CD4-positive, alpha-beta T cell (primary cell): ENCODE measurements around the gene VRK1. TPM values are rescaled to one million over a fixed set of nuclear protein-coding genes. Genes with fewer than 3 reads are reported as not detected.

Experiments
- ATAC-seq: fragments of 200-7000 bp; cut with Tn5 transposase; one replicate; pipeline ENCODE4 v1.10.0; 2022; ENCODE audit warnings: mild to moderate bottlenecking; ENCODE audit not compliant: poor library complexity
- CTCF ChIA-PET: fragments of 350-600 bp; sonication (Branson Sonifier 250); formaldehyde crosslinking; loops from one replicate; lab custom pipeline; 2021; ENCODE audit warnings: antibody characterized with exemption, inconsistent platforms; lab: Charles Lee
- POLR2A ChIA-PET: fragments of 350-600 bp; sonication (Branson Sonifier 250); formaldehyde crosslinking; loops from one replicate; lab custom pipeline; 2021; ENCODE audit warnings: antibody characterized with exemption, inconsistent platforms; lab: Charles Lee
- DNase-seq, 14 experiments: peaks; one replicate each; pipeline ENCODE4 v3.0.0-alpha.2; 2013 to 2020; ENCODE audit warnings: mixed read lengths in 2 of 14
- H3K27ac ChIP-seq, 2 donors: one replicate each; pipeline versions ENCODE4 v1.5.1 to v1.7.0; 2013; ENCODE audit warnings: low read length in 2 of 2, low read depth in 1 of 2, mild to moderate bottlenecking in 1 of 2
- H3K27me3 ChIP-seq, 2 experiments: 1 replicate in 1 of 2; 2 replicates in 1 of 2; pipeline versions ENCODE4 v1.6.1 to v1.7.0; 2013; ENCODE audit warnings: low read length in 2 of 2, control low read depth in 1 of 2, mild to moderate bottlenecking in 1 of 2, moderate library complexity in 1 of 2; ENCODE audit not compliant: insufficient read depth in 2 of 2, control insufficient read depth in 1 of 2
- H3K36me3 ChIP-seq: one replicate; pipeline ENCODE4 v1.6.1; 2013; ENCODE audit warnings: low read length, control low read depth; ENCODE audit not compliant: insufficient read depth
- H3K4me1 ChIP-seq: one replicate; pipeline ENCODE4 v1.6.1; 2013; ENCODE audit warnings: low read length, control low read depth; ENCODE audit not compliant: insufficient read depth
- H3K4me3 ChIP-seq: one replicate; pipeline ENCODE4 v1.5.1; 2013; ENCODE audit warnings: mild to moderate bottlenecking, low read length, moderate library complexity
- H3K9me3 ChIP-seq, 2 experiments: 1 replicate in 1 of 2; 2 replicates in 1 of 2; pipeline versions ENCODE4 v1.6.1 to v1.7.0; 2013; ENCODE audit warnings: low read length in 2 of 2, mild to moderate bottlenecking in 2 of 2, control low read depth in 1 of 2, moderate library complexity in 1 of 2; ENCODE audit not compliant: control insufficient read depth in 1 of 2, insufficient read depth in 1 of 2
- H3K27ac Mint-ChIP-seq: one replicate; pipeline ENCODE4 v1.8.0; 2020; ENCODE audit warnings: mixed read lengths
- H3K27me3 Mint-ChIP-seq: one replicate; pipeline ENCODE4 v1.8.0; 2021; ENCODE audit warnings: mixed read lengths
- H3K36me3 Mint-ChIP-seq: one replicate; pipeline ENCODE4 v1.8.0; 2021; ENCODE audit warnings: low read depth, mixed read lengths
- H3K4me1 Mint-ChIP-seq: one replicate; pipeline ENCODE4 v1.8.0; 2021; ENCODE audit warnings: low read depth, mixed read lengths
- H3K4me3 Mint-ChIP-seq: one replicate; pipeline ENCODE4 v1.8.0; 2020; ENCODE audit warnings: mild to moderate bottlenecking, mixed read lengths
- H3K9me3 Mint-ChIP-seq: one replicate; pipeline ENCODE4 v1.8.0; 2020; ENCODE audit warnings: mixed read lengths
- intact Hi-C, 2 experiments: fragments of 100-400 bp; cut with DNase I in 1 of 2; cut with micrococcal nuclease in 1 of 2; formaldehyde crosslinking; loops; one replicate each; pipeline versions ENCODE4 v1.15.1 to v1.9.0; 2023 to 2025; cut with DNase I, micrococcal nuclease
- total RNA-seq, 174 experiments: library from RNA in 2 of 174; stranded (reverse) in 2 of 174; gene quantifications; one replicate each; pipeline ENCODE4 v1.2.3 and lab custom pipeline; 2021 to 2026
- TF ChIP-seq, protein P1 (sequence below): fragments of 200-600 bp; IDR thresholded peaks from one replicate; pipeline ENCODE4 v1.8.0; 2022; ENCODE audit warnings: antibody characterized with exemption, mild to moderate bottlenecking

Gene VRK1
- total RNA-seq, 2 experiments from 2014 or later, result 36.7 to 41.0 TPM

DNA sequence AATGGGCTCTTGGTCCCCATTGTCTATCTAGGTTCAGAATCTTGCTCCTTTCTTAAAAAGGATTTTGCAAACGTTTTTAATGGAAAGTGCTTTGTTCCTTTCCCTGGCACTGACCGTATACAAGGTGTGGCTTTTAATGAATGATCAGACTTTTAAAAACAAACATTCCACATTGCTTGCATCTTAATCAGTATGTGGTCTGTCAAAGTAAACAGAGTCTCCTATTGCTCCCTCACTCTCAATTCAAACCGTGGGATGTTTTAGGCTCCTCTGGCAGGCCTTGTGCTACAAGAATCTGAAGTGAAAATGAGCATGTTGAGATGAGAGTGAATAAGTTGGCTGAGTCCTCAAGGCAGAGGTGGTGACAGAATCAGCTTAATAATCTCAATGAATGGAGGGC lies 107.0 kb downstream of the VRK1 start:
- Histone ChIP-seq H3K27me3 (no peaks in the 10 kb centered on the region), H3K4me3 (no peak overlapping the region), H3K36me3 (no peaks in the 10 kb centered on the region), H3K9me3 (peaks cover 0 to 4% of the 10 kb centered on the region in 2 experiments), H3K27ac (no peak overlapping the region), H3K4me1 (no peaks in the 10 kb centered on the region)
- intact Hi-C loops, result no loop called here
- H3K9me3 Mint-ChIP-seq, result peaks cover 2% of the 10 kb centered on the region
- TF ChIP-seq, protein P1, sequence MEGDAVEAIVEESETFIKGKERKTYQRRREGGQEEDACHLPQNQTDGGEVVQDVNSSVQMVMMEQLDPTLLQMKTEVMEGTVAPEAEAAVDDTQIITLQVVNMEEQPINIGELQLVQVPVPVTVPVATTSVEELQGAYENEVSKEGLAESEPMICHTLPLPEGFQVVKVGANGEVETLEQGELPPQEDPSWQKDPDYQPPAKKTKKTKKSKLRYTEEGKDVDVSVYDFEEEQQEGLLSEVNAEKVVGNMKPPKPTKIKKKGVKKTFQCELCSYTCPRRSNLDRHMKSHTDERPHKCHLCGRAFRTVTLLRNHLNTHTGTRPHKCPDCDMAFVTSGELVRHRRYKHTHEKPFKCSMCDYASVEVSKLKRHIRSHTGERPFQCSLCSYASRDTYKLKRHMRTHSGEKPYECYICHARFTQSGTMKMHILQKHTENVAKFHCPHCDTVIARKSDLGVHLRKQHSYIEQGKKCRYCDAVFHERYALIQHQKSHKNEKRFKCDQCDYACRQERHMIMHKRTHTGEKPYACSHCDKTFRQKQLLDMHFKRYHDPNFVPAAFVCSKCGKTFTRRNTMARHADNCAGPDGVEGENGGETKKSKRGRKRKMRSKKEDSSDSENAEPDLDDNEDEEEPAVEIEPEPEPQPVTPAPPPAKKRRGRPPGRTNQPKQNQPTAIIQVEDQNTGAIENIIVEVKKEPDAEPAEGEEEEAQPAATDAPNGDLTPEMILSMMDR, result no peak
- ChIA-PET POLR2A (no interaction called here), CTCF (no interaction called here)
- no peaks in the 10 kb centered on the region for H3K36me3 Mint-ChIP-seq
- H3K4me3 Mint-ChIP-seq, result no peak overlapping the region
- H3K27me3 Mint-ChIP-seq, result no peaks in the 10 kb centered on the region
- H3K27ac Mint-ChIP-seq, result no peak overlapping the region
- no peak for ATAC-seq
- no peak for DNase-seq
- no peaks in the 10 kb centered on the region for H3K4me1 Mint-ChIP-seq

DNA sequence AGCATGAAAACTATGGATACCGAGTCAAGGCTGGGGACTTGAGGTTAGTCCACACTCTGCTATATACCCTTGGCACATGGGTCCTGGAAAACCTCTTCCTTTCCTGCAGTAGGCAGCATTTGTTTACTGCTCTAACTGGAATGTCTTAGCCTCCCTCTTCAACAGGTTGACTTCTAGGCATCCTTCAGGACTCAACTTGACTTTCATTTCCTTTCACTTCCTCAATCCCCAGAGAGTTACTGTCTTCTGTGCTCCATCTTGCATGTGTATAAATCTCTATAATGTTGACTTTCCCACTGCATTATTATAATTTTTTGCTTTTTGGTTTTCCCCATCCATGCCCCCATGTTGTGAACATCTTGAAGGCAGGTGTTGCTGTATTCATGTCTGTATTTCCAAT lies 107.9 kb downstream of the VRK1 start:
- Mint-ChIP-seq H3K4me3 (no peak overlapping the region), H3K9me3 (peaks cover 11% of the 10 kb centered on the region), H3K27ac (no peak overlapping the region), H3K36me3 (peaks cover 5% of the 10 kb centered on the region), H3K27me3 (no peaks in the 10 kb centered on the region), H3K4me1 (no peaks in the 10 kb centered on the region)
- ChIA-PET POLR2A (no interaction called here), CTCF (no interaction called here)
- H3K36me3 ChIP-seq, result no peaks in the 10 kb centered on the region
- TF ChIP-seq, protein P1, result no peak
- H3K4me3 ChIP-seq, result no peak overlapping the region
- H3K27me3 ChIP-seq, result no peaks in the 10 kb centered on the region
- intact Hi-C loops, result no loop called here
- no peak for DNase-seq
- no peaks in the 10 kb centered on the region for H3K4me1 ChIP-seq
- peaks cover 0 to 4% of the 10 kb centered on the region in 2 experiments for H3K9me3 ChIP-seq
- no peak for ATAC-seq
- no peak overlapping the region for H3K27ac ChIP-seq

DNA sequence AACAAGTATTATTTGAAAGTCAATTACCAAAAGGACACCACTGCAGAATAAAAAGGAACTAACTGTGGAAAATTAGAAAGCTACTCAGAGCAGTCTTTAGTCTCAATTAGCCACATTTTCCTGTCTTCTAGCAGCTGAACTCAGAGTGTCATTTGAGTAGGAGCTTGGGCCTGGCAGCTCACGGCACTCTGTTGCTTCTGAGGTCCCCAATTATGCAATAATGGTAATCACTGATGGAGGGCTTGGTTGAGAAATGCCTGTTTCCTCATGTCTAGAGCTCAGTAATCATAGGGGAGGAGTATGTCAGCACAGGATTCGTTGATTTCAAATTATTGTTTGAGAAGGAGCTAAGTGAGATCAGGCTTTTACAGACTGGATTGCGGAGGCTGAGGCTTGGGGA lies 108.6 kb downstream of the VRK1 start:
- Mint-ChIP-seq H3K4me3 (no peak overlapping the region), H3K36me3 (peaks cover 7% of the 10 kb centered on the region), H3K27ac (no peak overlapping the region), H3K4me1 (no peaks in the 10 kb centered on the region), H3K9me3 (peaks cover 11% of the 10 kb centered on the region), H3K27me3 (no peaks in the 10 kb centered on the region)
- TF ChIP-seq, protein P1, result no peak
- Histone ChIP-seq H3K27me3 (no peaks in the 10 kb centered on the region), H3K36me3 (no peaks in the 10 kb centered on the region), H3K27ac (no peak overlapping the region), H3K9me3 (peaks cover 0 to 11% of the 10 kb centered on the region in 2 experiments), H3K4me1 (no peaks in the 10 kb centered on the region), H3K4me3 (no peak overlapping the region)
- intact Hi-C loops, result no loop called here
- DNase-seq (peak in 2 of 14 experiments; percentile 24 to 38), ATAC-seq (no peak)
- POLR2A ChIA-PET, result no interaction called here
- CTCF ChIA-PET, result no interaction called here
